DMS79 treated with DMSO at 0.1 percent for 48 hours (cell line): ENCODE measurements around the gene USP25.
"Not testable (repeated sequence)": the region's sequence is repeated elsewhere in the genome, so short reads cannot be mapped to it uniquely, and the experiment has no call there.

ENCODE experiments used
- DNase-seq: peaks from one replicate; lab custom pipeline; 2025; lab: John Stamatoyannopoulos, UW

USP25 gene

GRCh38 chr21:15732290-15732995 lies 2.7 kb downstream of the USP25 start:
- DNase-seq: no peak

GRCh38 chr21:15732996-15733329 lies 3.2 kb downstream of the USP25 start:
- DNase-seq: no peak

GRCh38 chr21:15735409-15735808 lies 5.6 kb downstream of the USP25 start:
- no peak for DNase-seq

GRCh38 chr21:15735931-15736330 lies 6.1 kb downstream of the USP25 start:
- DNase-seq: not testable (repeated sequence)

DNA sequence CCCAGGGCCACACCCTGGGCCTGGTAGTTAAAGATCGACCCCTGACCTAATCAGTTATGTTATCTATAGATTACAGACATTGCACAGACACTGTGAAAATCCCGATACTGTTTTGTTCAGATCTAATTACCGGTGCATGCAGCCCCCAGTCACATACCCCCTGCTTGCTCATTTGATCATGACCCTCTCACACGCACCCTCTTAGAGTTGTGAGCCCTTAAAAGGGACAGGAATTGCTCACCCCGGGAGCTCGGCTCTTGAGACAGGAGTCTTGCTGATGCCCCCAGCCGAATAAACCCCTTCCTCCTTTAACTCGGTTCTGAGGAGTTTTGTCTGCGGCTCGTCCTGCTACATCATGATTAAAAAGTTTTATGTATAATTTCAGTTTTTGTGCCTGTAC lies 9.0 kb downstream of the USP25 start:
- not testable (repeated sequence) for DNase-seq

DNA sequence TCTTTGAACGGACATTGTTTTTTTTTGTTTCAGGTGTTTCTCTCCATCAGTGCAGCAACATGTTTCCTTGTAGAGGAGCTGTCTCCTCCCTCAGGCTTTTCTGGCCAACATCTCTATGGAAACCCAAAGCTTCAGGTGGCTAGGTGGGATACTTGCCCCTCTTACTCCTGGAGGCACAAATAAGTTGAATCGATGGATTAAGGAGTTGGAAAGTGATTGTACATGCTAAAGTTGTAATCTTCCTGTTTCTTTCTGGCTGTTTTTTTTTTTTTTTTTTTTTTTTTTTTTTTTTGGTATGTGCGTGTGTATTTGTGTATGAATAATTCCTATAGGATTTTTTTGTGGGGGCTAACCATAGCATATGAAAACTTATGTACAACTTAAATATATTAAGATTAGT lies 10.6 kb downstream of the USP25 start:
- DNase-seq: no peak

DNA sequence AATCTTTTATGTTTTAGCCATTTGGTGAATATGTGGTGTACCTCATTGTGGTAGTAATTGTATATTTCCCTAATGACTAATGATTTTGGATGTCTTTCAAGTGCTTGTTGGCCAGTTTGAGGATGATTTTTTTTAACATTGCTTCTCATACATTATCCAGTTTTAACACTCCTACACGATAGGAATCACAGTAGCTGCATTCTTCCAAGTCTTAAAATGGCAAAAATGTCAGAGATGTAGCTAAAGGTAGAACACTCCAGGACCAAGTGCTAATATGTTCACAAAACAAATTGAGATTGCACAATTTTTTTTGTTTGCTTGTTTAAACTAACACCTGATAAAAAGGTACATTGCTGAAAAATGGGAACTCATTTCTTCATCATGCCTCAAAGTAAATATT lies 11.7 kb downstream of the USP25 start:
- DNase-seq: no peak

DNA sequence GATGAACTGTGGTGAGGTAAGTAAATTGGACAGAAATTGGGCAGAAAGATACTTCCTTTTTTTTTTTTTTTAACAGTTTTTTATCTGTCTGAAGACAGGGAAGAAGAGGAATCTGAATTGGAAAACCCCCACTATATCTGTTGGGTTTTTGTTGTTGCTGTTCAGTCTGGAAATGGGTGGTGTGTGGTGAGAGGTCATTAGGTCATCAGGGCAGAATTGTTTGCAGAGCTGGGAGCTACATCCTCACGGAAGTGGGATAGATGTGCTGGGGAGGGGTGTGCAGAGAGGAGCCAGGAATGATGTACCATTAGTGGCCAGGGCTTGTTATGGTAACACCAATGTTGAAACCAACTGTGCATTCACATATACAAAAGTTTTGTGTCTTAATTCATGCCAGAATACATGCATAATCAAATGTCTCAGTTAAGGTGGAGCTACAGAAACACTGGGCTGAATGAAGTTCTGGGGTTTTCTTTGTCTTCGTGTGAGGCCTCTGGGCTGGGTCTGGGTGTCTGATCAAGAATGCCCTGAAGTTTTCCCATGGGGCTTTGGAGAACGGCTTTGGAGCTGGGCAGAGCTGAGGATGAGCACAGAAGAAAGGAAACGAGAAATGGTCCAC lies 12.4 kb downstream of the USP25 start:
- DNase-seq: no peak

DNA sequence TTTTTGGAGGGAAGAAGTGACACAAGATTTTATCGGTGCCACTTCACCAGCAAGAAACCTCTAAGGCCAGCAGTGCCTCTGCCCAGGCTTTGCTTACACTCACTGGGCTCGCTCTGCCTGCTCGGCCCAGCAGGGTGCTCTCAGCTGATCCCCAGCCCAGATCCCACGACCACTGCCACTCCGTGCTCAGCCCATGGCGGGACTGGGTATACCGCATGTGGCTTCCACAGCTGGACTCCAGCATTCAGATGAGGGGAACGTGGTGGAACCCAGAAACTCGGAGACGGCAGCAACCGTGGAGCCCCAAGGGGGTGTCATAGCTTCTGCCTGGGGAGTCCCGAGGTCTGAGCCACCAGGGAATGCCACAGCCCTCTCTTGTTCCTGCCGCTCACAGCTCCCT lies 12.9 kb downstream of the USP25 start:
- DNase-seq: no peak

- no peak for DNase-seq
Observed at GRCh38 chr21:15743593-15743992, 13.8 kb downstream of the USP25 start.

GRCh38 chr21:15744926-15745325 lies 15.1 kb downstream of the USP25 start:
- DNase-seq: no peak

GRCh38 chr21:15748586-15748985 lies 18.8 kb downstream of the USP25 start:
- no peak for DNase-seq

- DNase-seq: no peak
Observed at GRCh38 chr21:15749082-15749860, 19.5 kb downstream of the USP25 start.

DNA sequence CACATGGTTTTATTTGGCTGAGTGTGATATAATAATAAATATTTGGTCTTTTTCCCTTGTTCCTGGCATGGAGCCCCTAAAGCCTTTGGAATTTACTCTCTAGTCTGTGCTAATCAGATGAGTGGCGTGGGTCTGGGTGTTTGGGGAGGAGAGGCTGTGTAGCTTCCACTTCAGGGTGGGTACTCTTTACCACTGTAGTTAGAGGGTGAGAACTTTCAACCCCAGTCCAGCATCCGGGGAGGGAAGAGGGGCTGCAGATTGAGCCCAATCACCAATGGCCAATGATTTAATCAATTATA lies 20.0 kb downstream of the USP25 start:
- DNase-seq: no peak

DNA sequence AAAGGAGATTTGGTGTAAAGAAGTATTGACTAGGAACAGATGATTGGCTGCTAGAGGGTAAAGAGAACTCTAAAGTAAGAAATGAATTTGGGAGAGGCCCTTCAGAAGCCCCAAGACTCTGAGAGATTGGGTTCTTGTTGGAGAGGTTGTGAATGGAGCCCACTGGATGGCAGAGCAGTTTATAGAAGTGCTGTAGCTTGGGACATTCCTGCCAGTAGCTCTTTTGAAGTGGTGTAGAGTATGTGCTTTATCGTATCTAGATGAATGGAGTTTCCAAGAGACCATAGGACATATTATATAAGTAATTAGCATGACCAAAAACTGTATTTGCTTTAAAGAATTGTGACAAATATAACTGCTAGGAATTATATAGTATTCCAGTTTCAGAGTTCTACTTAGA lies 21.3 kb downstream of the USP25 start:
- DNase-seq: no peak

- no peak for DNase-seq
Observed at GRCh38 chr21:15751546-15751945, 21.8 kb downstream of the USP25 start.

- DNase-seq: no peak
Observed at GRCh38 chr21:15752763-15753407, 23.1 kb downstream of the USP25 start.

- DNase-seq: no peak
Observed at GRCh38 chr21:15753741-15754140, 24.0 kb downstream of the USP25 start.

DNA sequence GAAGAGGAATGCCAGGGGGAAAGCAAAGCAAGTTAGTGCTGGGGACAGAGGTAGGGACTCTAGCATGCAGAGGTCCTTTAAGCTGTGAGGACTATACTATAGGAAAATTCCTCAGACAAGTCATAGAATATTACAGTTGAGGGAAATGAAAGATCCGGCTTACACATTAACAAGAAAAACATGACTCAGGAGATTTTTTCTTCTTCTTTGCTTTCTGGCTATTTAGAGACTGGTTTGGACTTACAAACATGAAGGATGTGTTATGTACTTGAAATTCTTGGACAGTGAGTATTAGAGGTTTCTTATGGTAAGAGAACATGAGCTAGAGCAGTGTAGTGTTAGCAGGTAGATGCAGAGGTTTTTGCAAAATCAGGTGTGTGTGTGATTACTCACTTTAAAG lies 24.9 kb downstream of the USP25 start:
- DNase-seq: no peak

GRCh38 chr21:15755125-15755524 lies 25.3 kb downstream of the USP25 start:
- no peak for DNase-seq

GRCh38 chr21:15759469-15759868 lies 29.7 kb downstream of the USP25 start:
- no peak for DNase-seq

DNA sequence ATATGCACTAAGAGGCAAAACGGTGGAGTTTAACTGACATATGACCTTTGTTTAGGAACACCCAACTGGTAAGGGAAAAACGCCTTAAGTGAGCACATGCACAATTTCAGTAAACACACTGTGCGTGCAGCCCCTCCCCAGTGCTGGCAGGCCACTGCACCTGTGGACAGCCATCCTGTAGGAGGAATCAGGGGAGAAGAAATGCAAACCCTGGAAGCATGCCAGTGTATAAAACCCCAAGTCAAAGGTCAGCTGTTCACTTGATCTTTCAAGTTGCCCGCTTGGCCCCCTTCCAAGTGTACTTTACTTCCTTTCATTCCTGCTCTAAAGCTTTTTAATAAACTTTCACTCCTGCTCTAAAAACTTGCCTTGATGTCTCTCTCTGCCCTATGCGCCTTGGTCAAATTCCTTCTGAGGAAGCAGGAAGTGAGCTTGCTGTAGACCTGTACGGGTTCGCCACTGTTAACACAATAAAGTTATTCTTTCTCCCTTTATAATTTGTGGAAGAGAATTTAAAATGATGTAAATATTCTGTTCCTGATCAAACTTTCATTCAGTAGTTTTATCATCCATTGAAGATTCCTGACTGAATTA lies 31.8 kb downstream of the USP25 start:
- DNase-seq: no peak

GRCh38 chr21:15763359-15763758 lies 33.6 kb downstream of the USP25 start:
- DNase-seq: no peak
